Subcutaneous abdominal adipose tissue (tissue), 5 donors: ENCODE measurements around the gene CD8A.

Source experiments
- H3K27ac ChIP-seq: one replicate; pipeline ENCODE4 v1.7.0; 2013; ENCODE audit warnings: low read depth, mild to moderate bottlenecking, inconsistent platforms, low read length, moderate library complexity
- H3K27me3 ChIP-seq, 5 donors: one replicate each; pipeline ENCODE4 v1.7.0; 2013; ENCODE audit warnings: low read length in 5 of 5, inconsistent platforms in 1 of 5; ENCODE audit not compliant: control insufficient read depth in 5 of 5, insufficient read depth in 4 of 5
- H3K36me3 ChIP-seq, 5 donors: one replicate each; pipeline ENCODE4 v1.7.0; 2013; ENCODE audit warnings: low read length in 5 of 5; ENCODE audit not compliant: control insufficient read depth in 5 of 5, insufficient read depth in 5 of 5
- H3K4me1 ChIP-seq, 5 donors: one replicate each; pipeline ENCODE4 v1.7.0; 2013; ENCODE audit warnings: low read length in 5 of 5, mild to moderate bottlenecking in 3 of 5, moderate library complexity in 1 of 5; ENCODE audit not compliant: control insufficient read depth in 5 of 5, insufficient read depth in 5 of 5
- H3K4me3 ChIP-seq, 5 donors: one replicate each; pipeline ENCODE4 v1.7.0; 2013; ENCODE audit warnings: low read length in 5 of 5, low read depth in 1 of 5
- H3K9ac ChIP-seq, 5 donors: one replicate each; pipeline ENCODE4 v1.7.0; 2013; ENCODE audit warnings: low read length in 5 of 5, mild to moderate bottlenecking in 4 of 5, moderate library complexity in 3 of 5
- H3K9me3 ChIP-seq, 5 donors: one replicate each; pipeline ENCODE4 v1.7.0; 2013; ENCODE audit warnings: low read length in 5 of 5; ENCODE audit not compliant: control insufficient read depth in 5 of 5
- donor health status: healthy.
- donor health status: healthy.
- donor health status: healthy.
- donor health status: healthy.
- donor health status: healthy.

CD8A gene

GRCh38 chr2:86826951-86827350 is 36.2 kb upstream of the CD8A start:
- H3K9me3 ChIP-seq = peaks cover 8 to 20% (median 12%) of the 10 kb centered on the region in 5 donors
- H3K27me3 ChIP-seq = peaks cover 0 to 11% (median 5%) of the 10 kb centered on the region in 5 donors
- H3K4me3 ChIP-seq = no peak overlapping the region
- H3K27ac ChIP-seq = no peak overlapping the region
- H3K9ac ChIP-seq = no peak overlapping the region
- no peaks in the 10 kb centered on the region for H3K36me3 ChIP-seq
- no peaks in the 10 kb centered on the region for H3K4me1 ChIP-seq

GRCh38 chr2:86825693-86826381 is 35.1 kb upstream of the CD8A start:
- Histone ChIP-seq H3K36me3 (no peaks in the 10 kb centered on the region), H3K9me3 (peaks cover 9 to 22% (median 19%) of the 10 kb centered on the region in 5 donors), H3K27ac (no peak overlapping the region), H3K4me1 (no peaks in the 10 kb centered on the region), H3K9ac (no peak overlapping the region), H3K27me3 (peaks cover 0 to 11% (median 5%) of the 10 kb centered on the region in 5 donors), H3K4me3 (no peak overlapping the region)

GRCh38 chr2:86825036-86825692 is 34.5 kb upstream of the CD8A start:
- no peaks in the 10 kb centered on the region for H3K4me1 ChIP-seq
- H3K36me3 ChIP-seq = no peaks in the 10 kb centered on the region
- H3K27me3 ChIP-seq = peaks cover 0 to 11% (median 5%) of the 10 kb centered on the region in 5 donors
- peaks cover 9 to 22% (median 19%) of the 10 kb centered on the region in 5 donors for H3K9me3 ChIP-seq
- no peak overlapping the region for H3K9ac ChIP-seq
- no peak overlapping the region for H3K4me3 ChIP-seq
- H3K27ac ChIP-seq = no peak overlapping the region

GRCh38 chr2:86822668-86823345 is 32.1 kb upstream of the CD8A start:
- no peaks in the 10 kb centered on the region for H3K4me1 ChIP-seq
- no peaks in the 10 kb centered on the region for H3K36me3 ChIP-seq
- peaks cover 9 to 22% (median 19%) of the 10 kb centered on the region in 5 donors for H3K9me3 ChIP-seq
- H3K9ac ChIP-seq = no peak overlapping the region
- H3K27ac ChIP-seq = no peak overlapping the region
- H3K4me3 ChIP-seq = no peak overlapping the region
- peaks cover 0 to 11% (median 5%) of the 10 kb centered on the region in 5 donors for H3K27me3 ChIP-seq

GRCh38 chr2:86821842-86822241 is 31.1 kb upstream of the CD8A start:
- H3K4me3 ChIP-seq = no peak overlapping the region
- no peak overlapping the region for H3K9ac ChIP-seq
- no peak overlapping the region for H3K27ac ChIP-seq
- H3K27me3 ChIP-seq = peaks cover 0 to 11% (median 5%) of the 10 kb centered on the region in 5 donors
- H3K36me3 ChIP-seq = no peaks in the 10 kb centered on the region
- no peaks in the 10 kb centered on the region for H3K4me1 ChIP-seq
- peaks cover 9 to 22% (median 19%) of the 10 kb centered on the region in 5 donors for H3K9me3 ChIP-seq

GRCh38 chr2:86821306-86821705 is 30.6 kb upstream of the CD8A start:
- no peak overlapping the region for H3K4me3 ChIP-seq
- peaks cover 9 to 22% (median 19%) of the 10 kb centered on the region in 5 donors for H3K9me3 ChIP-seq
- peaks cover 0 to 11% (median 5%) of the 10 kb centered on the region in 5 donors for H3K27me3 ChIP-seq
- no peaks in the 10 kb centered on the region for H3K36me3 ChIP-seq
- H3K27ac ChIP-seq = no peak overlapping the region
- H3K9ac ChIP-seq = no peak overlapping the region
- H3K4me1 ChIP-seq = no peaks in the 10 kb centered on the region

GRCh38 chr2:86818957-86819356 is 28.2 kb upstream of the CD8A start:
- Histone ChIP-seq H3K27ac (no peak overlapping the region), H3K4me3 (no peak overlapping the region), H3K27me3 (peaks cover 0 to 1% (median 0%) of the 10 kb centered on the region in 5 donors), H3K9ac (no peak overlapping the region), H3K9me3 (peaks cover 9 to 20% (median 19%) of the 10 kb centered on the region in 5 donors), H3K36me3 (no peaks in the 10 kb centered on the region), H3K4me1 (no peaks in the 10 kb centered on the region)

GRCh38 chr2:86818114-86818801 is 27.5 kb upstream of the CD8A start:
- no peak overlapping the region for H3K27ac ChIP-seq
- peaks cover 8 to 16% (median 14%) of the 10 kb centered on the region in 5 donors for H3K9me3 ChIP-seq
- no peak overlapping the region for H3K9ac ChIP-seq
- H3K27me3 ChIP-seq = no peaks in the 10 kb centered on the region
- H3K4me1 ChIP-seq = no peaks in the 10 kb centered on the region
- H3K36me3 ChIP-seq = no peaks in the 10 kb centered on the region
- no peak overlapping the region for H3K4me3 ChIP-seq

- Histone ChIP-seq H3K27me3 (peaks cover 0 to 4% (median 0%) of the 10 kb centered on the region in 5 donors), H3K4me1 (no peaks in the 10 kb centered on the region), H3K9me3 (no peaks in the 10 kb centered on the region), H3K36me3 (no peaks in the 10 kb centered on the region), H3K9ac (no peak overlapping the region), H3K27ac (no peak overlapping the region), H3K4me3 (no peak overlapping the region)
Observed at GRCh38 chr2:86815611-86816010, 24.9 kb upstream of the CD8A start.
